ENCODE results near the gene LYSET. TPM values are rescaled to one million over a fixed set of nuclear protein-coding genes. Genes with fewer than 3 reads are reported as not detected.

The LYSET gene
- total and polyA plus RNA-seq, 2 donors (not counting 3 experiments of a cell fraction or from before 2014, with no cell fraction given): 14.3 to 18.4 TPM

- CTCF ChIA-PET: interaction anchor here (0.8 to 1.7 kb wide), 3 partner anchors 31 to 194 kb away, joined by 3 to 8 read pairs (median 3); no protein-coding TSS in a partner anchor
- Histone ChIP-seq H3K36me3 (ENCODE audit: control insufficient read depth in 2 of 2, extremely low read depth in 1 of 2, insufficient read depth in 2 of 2, low read length in 2 of 2) (no peaks in the 10 kb centered on the region), H3K4me1 (ENCODE audit: control insufficient read depth, extremely low read depth, insufficient read depth, low read length) (no peaks in the 10 kb centered on the region), H3K9me1 (replicated peaks; ENCODE audit: control insufficient read depth, extremely low read depth, insufficient read depth, low read length) (no peaks in the 10 kb centered on the region), H3K9me3 (replicated peaks; ENCODE audit: control insufficient read depth, insufficient read depth, low read length) (no peaks in the 10 kb centered on the region), H3K4me3 (replicated peaks in 1 of 3; ENCODE audit: insufficient read depth in 1 of 3, low read depth in 1 of 3, low read length in 3 of 3) (no peak overlapping the region), H3K9ac (replicated peaks; ENCODE audit: extremely low read depth, insufficient read depth, low read length) (no peak overlapping the region), H3K27me3 (ENCODE audit: control insufficient read depth in 2 of 2, insufficient read depth in 2 of 2, low read length in 2 of 2) (no peaks in the 10 kb centered on the region), H3K27ac (ENCODE audit: insufficient read depth, low read depth, low read length) (no peak overlapping the region), H3K4me2 (ENCODE audit: insufficient read depth, low read length) (no peak overlapping the region), H4K20me1 (replicated peaks; ENCODE audit: control insufficient read depth, extremely low read depth, insufficient read depth, low read length) (no peaks in the 10 kb centered on the region), H3K79me2 (ENCODE audit: control insufficient read depth, insufficient read depth, low read length) (no peaks in the 10 kb centered on the region), H2AFZ (ENCODE audit: low read depth, low read length) (no peak overlapping the region)
- dilution Hi-C loops (cut with MboI; ENCODE audit: extremely low pct_ligation_motif_present, low sequenced_read_pairs): loop anchor here (25.0 kb wide), 1 partner anchor 184 kb away; no protein-coding TSS in a partner anchor
- no TSS peak for BruUV-seq (replicated peaks)
- POLR2A ChIA-PET: no interaction called here
- TF ChIP-seq POLR2A (IDR thresholded peaks at IDR 0.05; ENCODE audit: low read depth, low read length): no peak
- no peak for TF ChIP-seq MYC (IDR thresholded peaks at IDR 0.05; ENCODE audit: low read depth, low read length)
- TF ChIP-seq CTCF (IDR thresholded peaks at IDR 0.05; ENCODE audit: extremely low read depth in 1 of 2, insufficient read depth in 1 of 2, low read depth in 1 of 2, low read length in 2 of 2): no peak
- TF ChIP-seq POLR2AphosphoS5 (IDR thresholded peaks at IDR 0.05; ENCODE audit: insufficient read depth, low read depth, low read length): no peak
- TF ChIP-seq FOS (IDR thresholded peaks at IDR 0.05; ENCODE audit: borderline replicate concordance, insufficient read depth, low read length): no peak
- no peak for TF ChIP-seq JUN (IDR thresholded peaks at IDR 0.05; ENCODE audit: borderline replicate concordance, insufficient read depth, insufficient read length, low read depth)
- no peak for TF ChIP-seq GATA2 (IDR thresholded peaks at IDR 0.05; ENCODE audit: insufficient read depth, insufficient read length, low read depth, low read length)
- no peak for TF ChIP-seq EZH2 (IDR thresholded peaks at IDR 0.05; ENCODE audit: borderline replicate concordance, low read depth, low read length, severe bottlenecking)
- TF ChIP-seq MAX (IDR thresholded peaks at IDR 0.05; ENCODE audit: insufficient read depth, insufficient read length): no peak
- DNase-seq (ENCODE audit: low read depth, low spot score) (no peak), FAIRE-seq (no peak)
- intact Hi-C loops (cut with micrococcal nuclease): no loop called here
These were observed 39.0 kb upstream of the LYSET start for GRCh38 chr14:93146119-93146518.
